Thyroid gland (tissue), 4 donors: ENCODE data around the gene SIRPA.

Source experiments
- CTCF ChIP-seq, 6 experiments: fragments of 200-600 bp in 3 of 6; fragments of 450-650 bp in 3 of 6; sonication (generic) in 3 of 6; IDR thresholded peaks; one replicate each; pipeline ENCODE4 v1.5.1; 2016 to 2019; ENCODE audit warnings: antibody characterized with exemption in 6 of 6, mild to moderate bottlenecking in 2 of 6, inconsistent platforms in 1 of 6, moderate library complexity in 1 of 6
- POLR2A ChIP-seq, 2 donors: fragments of 450-650 bp; IDR thresholded peaks; one replicate each; pipeline ENCODE4 v1.6.1; 2017; ENCODE audit warnings: antibody characterized with exemption in 2 of 2, mild to moderate bottlenecking in 2 of 2, moderate library complexity in 1 of 2

- TF ChIP-seq POLR2A (IDR thresholded peaks at IDR 0.05) = no peak
- TF ChIP-seq CTCF (IDR thresholded peaks at IDR 0.05) = no peak
These were observed 13.9 kb upstream of the SIRPA start for GRCh38 chr20:1881240-1881835.
